ENCODE measurements around the gene ZFR2.
"Not testable (repeated sequence)": the region's sequence is repeated elsewhere in the genome, so short reads cannot be mapped to it uniquely, and the experiment has no call there.

ZFR2 gene

DNA sequence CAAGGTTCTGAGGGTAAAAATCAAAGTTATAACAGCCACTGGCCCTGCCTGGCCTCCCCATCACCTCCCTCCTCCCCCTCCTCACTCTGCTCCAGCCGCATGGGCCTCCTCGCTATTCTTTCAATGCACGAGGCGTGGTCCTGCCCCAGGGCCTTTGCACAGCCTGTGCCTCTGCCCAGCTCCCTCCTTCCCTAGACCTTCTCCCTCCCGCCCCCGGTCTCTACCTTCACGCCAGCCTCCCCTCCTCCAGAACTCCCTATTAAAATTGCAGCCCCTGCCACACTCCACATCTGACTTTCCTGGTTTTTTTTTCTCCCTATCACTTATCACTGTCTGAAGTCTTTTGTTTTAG is 100.1 kb downstream of the ZFR2 start:
- no peak for DNase-seq

DNA sequence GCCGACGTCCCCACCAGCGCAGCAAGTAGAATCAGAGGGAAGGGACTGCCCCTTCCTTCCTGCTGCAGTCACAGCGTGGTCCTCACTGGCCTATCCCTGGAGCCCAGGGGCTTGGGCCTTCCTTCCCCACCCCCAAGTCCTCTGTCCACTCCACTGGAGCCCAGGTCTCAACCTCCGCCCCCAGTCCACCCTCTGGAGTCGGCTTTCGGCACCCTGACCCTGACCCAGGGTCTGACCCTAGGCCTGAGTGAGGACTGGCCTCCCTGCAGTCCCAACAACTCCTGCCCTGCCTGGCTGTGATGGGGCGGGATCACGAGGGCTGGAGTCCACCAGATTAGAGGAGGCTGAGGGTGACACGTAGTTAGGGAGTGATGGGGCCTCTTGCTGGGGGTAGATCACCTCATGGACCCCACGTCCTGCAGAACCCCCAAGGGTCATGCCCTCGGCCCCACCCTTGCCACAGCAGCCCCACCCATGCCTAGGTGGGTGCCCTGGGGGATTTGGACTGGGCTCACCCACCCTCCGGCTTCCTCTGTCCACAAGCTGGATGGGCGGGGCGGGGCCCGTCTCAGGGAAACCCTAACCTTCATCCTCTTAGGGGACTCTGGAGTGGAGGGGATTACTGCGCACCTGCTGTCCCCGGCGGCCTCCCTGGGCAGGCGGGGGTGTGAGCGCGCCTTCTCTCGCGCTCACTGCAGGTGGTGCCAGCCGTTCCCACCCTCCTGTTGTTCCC is 100.7 kb downstream of the ZFR2 start:
- no peak for DNase-seq

DNA sequence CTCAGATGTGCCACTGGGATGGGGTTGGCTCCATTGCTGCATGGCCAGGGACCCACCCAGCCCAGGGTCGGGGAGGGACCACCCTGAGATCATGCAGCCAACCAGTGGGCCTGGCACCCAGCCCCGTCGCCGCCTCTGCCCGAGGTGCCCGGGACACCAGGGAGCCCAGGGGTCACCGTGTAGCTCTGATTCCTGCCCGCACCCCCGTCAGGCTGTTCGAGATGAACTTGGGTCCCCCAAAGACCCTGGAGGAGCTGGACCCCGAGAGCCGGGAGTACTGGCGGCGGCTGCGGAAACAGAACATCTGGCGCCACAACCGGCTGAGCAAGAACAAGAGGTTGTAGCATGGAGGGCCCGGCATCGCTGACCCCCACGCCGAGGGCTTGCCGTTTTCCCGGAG is 101.8 kb downstream of the ZFR2 start:
- DNase-seq: no peak

DNA sequence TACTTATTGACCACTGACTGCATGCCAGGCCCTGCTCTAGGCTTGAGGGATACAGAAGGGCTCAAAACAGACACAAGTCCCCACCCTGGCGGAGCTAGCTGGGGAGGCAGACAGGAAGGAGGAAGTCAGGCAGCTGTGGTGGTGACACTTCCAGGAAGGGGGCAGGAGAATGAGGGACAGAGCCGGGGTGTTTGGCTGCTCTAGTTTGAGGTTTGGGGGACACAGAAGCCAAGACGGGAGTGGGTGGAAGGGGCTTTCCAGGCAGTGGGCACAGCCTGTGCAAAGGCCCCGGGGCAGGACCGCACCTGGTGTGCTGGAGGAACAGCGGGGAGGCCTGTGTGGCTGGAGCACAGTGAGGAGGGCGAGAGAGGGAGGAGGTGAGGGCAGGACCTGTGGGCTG is 102.3 kb downstream of the ZFR2 start:
- DNase-seq: no peak

DNA sequence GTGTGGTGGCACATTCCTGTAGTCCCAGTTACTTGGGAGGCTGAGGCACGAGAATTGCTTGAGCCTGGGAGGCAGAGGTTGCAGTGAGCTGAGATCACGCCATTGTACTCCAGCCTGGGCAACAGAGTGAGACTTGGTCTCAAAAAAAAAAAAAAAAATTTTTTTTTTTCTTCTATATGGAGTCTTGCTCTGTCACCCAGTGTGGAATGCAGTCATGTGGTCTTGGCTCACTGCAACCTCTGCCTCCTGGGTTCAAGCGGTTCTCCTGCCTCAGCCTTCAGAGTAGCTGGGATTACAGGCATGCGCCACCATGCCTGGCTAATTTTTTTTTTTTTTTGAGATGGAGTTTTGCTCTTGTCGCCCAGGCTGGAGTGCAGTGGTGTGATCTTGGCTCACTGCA is 103.1 kb downstream of the ZFR2 start:
- not testable (repeated sequence) for DNase-seq

DNA sequence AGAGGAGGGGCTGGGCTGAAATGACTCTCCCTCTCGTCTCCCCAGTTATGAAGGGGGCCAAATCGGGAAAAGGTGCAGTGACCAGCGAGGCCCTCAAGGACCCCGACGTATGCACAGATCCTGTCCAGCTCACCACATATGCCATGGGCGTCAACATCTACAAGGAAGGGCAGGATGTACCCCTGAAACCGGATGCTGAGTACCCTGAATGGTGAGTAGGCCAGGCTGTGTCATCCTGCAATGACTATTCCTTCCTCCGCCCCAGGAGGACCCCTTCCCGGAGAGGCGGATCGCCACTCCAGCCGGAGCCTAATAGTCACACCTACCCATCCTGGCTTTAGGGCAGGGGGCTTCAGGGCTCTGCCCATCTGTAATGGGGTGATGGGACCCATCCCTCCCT is 103.7 kb downstream of the ZFR2 start:
- no peak for DNase-seq

DNA sequence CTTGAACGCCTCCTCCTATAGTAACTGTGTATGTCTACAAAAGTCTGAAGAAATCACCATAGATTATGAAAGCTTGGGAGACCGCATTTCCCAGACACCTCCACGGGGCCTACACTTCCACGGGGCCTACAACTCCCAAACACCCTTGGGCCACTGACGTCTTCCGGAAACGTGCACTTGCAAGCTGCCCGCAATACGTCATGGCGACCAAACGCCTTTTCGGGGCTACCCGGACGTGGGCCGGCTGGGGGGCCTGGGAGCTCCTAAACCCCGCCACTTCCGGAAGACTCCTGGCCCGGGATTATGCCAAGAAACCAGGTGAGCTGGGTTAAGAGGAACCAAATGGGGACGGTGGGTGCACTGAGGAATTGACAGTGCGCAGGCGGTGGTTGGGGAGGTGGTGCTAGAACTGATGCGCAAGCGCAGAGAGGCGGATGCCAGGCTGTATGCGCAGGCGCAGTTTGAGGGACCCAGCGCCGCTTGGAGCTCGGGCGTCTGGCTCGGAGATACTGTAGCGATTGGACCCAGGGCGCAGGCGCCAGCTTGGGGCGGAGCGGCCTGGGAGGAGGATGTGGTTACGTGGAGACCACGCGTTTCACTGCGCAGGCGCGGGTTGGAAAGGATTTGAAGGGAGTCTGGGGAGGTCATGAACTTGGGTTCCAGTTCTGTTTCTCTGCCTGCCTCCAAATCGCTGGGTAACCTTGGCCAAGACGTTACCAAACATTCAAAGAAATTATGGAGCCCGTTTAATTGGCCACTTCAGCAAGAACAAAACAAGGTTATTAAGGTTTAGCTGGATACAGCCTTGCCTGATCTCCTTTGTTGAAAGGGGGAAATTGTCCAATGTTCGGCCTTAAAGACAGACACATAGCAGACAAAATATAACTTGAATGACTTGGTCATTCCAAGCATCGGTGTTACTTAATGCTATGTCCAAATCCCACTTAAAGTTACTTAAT is 106.1 kb downstream of the ZFR2 start, which contains the start of gene MRPL54:
Gene MRPL54, plus strand, starts transcription at position 182 of the 959 bp plus-strand sequence. Its CDS starts 19 bp downstream, at position 201.
- DNase-seq: peak; percentile 99

DNA sequence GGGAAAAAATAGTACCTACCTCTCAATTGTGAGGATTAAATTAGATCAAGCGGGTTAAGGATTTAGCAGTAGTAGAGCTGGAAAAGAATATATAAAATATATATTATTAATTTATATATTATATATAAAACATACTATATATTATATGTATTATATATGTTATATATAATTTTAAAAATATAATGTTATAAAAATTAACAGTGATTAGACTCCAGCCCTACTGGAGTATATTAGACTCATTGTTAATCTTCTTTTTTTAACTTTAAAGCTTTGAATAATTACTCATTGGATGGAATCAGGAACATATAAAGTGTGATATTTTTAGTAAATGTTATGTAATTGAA is 106.7 kb downstream of the ZFR2 start:
- no peak for DNase-seq

DNA sequence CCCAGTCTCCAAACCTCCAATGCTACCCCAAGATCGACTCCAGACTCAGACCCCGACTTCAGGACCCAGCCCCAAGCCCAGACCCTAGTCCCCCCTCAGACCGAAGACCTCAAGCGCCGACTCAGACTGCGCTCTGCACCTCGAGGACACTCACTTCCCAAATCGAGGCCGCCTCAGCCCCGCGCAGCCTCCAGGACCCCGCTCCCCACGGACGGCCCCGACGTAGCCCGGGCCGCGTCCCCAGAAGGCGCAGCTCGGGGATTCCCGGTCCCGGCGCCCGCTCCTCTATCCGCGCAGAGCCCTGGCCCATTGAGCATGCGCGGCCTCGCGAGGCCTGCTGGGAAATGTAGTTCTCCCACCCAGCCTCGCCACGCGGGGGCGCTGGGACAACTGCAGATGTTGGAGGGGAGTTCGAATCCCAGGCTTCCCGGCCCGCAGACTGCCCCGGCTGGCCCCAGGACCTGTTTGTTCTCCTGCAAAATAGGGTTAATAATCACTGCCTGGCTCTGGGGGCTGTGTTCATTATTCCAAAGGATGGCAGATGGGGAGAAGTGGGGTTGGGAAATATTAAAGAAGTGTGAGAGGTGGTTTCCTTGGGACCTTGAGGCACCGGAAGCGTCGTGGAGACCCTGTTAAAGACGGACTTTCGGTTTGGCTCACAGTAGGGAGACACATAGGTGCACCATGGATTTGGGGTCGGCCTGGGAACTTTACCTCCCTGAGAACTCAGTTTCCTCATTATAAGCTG is 107.3 kb downstream of the ZFR2 start, which contains the start of gene APBA3:
Gene APBA3, minus strand, starts transcription at position 311 of the 748 bp plus-strand sequence. CDS start 1,428 bp downstream, outside the sequence.
- DNase-seq: peak; percentile 79

DNA sequence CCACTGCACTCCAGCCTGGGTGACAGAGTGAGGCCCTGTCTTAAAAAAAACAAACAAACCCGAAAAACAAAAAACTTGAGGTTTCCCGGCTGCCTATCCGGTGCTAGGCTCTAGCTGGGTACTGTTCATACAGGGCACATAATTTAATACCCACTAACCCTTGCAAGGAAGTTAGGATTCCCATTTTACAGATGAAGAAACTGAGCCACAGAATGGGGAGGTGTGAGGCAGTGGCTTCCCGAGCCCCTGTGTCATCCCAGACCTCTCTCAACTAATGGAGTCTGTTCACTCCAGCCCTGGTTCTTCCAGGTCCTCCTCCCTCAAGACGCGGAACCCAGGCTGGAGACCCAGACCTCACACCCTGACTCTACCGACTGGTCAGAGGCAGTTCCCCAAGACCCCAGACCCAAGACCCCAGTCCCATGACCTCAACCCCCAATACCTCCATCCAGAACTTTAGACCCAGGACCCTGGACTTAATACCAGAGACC is 107.9 kb downstream of the ZFR2 start:
- no peak for DNase-seq

DNA sequence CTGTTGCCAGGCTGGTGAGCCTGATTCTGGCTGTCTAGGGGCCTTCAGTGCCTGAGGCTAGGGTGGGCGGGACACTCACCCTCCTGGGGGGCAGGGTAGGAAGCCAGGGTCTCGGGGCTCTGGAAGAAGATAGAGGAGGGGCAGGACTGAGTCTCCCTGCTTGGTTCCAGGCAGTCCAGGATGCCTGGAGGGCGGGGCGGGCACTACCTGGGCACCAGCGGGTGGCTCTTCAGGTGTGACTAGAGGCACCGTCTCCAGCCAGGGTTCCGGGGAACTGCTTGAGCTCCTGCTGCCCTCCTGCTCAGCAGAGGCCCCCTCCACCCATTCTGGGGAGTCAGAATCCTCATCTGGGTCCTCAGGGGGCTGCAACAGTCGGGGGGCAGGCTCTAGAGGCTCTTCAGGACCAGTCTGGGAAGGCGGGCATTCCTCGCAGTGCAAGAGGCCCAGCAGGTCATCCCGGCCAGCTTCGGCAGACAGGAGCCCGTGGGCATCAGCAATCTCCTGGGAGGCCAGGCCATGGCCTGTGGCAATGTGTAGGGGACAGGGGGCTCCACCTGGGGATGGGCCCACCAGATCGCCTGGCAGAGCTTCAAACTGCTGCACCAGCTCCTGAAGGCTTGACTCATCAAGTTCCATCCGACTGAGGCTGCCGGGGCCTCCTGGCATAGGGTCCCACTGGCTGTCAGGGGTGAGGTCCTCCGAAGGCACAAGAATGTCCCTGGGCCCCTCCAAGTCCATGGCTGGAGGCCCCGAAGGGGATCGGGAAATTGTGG is 109.2 kb downstream of the ZFR2 start:
- DNase-seq: no peak

DNA sequence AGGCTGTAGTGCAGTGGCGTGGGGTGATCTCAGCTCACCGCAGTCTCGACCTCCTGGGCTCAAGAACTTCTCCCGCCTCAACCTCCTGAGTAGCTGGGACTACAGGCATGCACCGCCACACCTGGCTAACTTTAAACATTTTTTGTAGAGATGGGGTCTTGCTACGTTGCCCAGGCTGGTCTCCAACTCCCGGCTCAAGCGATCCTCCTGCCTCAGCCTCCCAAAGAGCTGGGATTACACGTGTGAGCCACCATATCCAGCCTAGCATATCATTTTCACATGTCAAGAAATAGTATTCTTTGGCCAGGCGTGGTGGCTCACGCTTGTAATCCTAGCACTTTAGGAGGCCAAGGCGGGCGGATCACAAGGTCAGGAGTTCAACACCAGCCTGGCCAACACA is 110.5 kb downstream of the ZFR2 start:
- DNase-seq: not testable (repeated sequence)

DNA sequence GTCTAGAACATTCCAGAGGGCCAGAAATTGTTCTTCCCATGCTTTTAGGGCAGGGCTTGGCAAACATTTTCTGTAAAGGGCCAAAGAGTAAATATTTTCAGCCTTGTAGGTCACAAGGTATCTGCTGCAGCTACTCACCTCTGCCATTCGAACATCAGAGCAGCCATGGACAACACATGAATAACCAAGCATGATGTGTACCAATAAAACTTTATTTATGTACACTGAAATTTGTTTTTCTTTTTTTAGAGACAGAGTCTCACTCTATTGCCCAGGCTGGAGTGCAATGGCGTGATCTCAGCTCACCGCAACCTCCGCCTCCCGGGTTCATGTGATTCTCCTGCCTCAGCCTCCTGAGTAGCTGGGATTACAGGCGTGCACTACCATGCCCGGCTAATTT is 111.1 kb downstream of the ZFR2 start:
- not testable (repeated sequence) for DNase-seq
